ENCODE measurements around the gene IL17C.

Gene IL17C

DNA sequence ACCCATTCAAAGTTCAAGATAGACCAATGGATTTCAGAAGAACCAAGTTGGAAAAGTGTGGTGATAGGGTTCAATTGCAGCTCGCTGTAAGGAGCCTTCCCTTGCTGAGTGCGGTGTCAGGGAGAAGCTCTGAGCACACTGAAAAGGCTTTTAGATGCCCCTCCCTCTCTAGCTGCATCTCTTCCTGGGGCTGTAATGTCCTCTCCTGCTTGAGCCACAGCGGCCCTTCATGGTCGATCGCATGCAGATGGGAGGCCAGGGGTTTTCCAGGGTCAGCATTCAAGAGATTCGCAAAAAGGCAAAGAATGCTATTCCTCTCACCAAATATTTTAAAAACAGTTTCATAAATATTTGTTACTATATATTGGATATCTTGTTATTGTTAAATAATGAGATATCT lies 44.5 kb upstream of the IL17C start:
- no peak overlapping the region for H2AFZ ChIP-seq (ENCODE audit: low read depth, low read length, severe bottlenecking)
- no peaks in the 10 kb centered on the region for H3F3A ChIP-seq (ENCODE audit: insufficient read depth)
- H3K27ac ChIP-seq (ENCODE audit: low read depth, low read length), result no peak overlapping the region
- no peak overlapping the region for H3K4me2 ChIP-seq (ENCODE audit: low read depth, low read length, poor library complexity, severe bottlenecking)
- no peaks in the 10 kb centered on the region for H4K20me1 ChIP-seq (ENCODE audit: low read depth, low read length)
- no peaks in the 10 kb centered on the region for H3K9me2 ChIP-seq (replicated peaks; ENCODE audit: insufficient read depth, low read length)
- TF ChIP-seq EZH2phosphoT487 (conservative IDR thresholded peaks at IDR 0.05; ENCODE audit: low read length) (no peak), CTCF (IDR thresholded peaks at IDR 0.05; ENCODE audit: insufficient read depth, low read length, poor library complexity, severe bottlenecking) (no peak)
- no peak overlapping the region for H3K9ac ChIP-seq (ENCODE audit: low read length)
- no peaks in the 10 kb centered on the region for H3K9me3 ChIP-seq (ENCODE audit: insufficient read depth, low read length)
- H3K36me3 ChIP-seq (ENCODE audit: low read length), result no peaks in the 10 kb centered on the region
- peaks cover 14% of the 10 kb centered on the region for H3K79me2 ChIP-seq (ENCODE audit: insufficient read depth, low read length)
- H3K27me3 ChIP-seq (ENCODE audit: low read length), result no peaks in the 10 kb centered on the region
- no peak overlapping the region for H3K4me3 ChIP-seq (ENCODE audit: insufficient read depth, low read length, poor library complexity, severe bottlenecking)

DNA sequence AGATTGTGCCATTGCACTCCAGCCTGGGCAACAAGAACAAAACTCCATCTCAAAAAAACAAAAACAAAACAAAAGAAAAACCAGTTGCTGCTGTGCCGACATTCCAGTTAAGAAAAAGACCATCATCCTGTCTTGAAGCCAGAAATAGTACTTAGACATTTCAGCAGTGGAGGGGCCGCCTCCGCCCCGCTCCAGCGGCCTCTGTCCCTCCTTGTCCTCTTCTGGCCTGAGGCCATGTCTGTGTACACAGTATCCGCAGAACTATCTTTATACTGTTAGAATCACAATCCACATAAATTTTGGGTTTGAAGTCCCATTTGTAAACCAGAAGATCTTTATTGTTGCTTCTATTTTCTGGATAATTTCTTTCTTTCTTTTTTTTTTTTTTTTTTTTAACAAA lies 43.3 kb upstream of the IL17C start:
- no peak overlapping the region for H3K9ac ChIP-seq (ENCODE audit: low read length)
- no peaks in the 10 kb centered on the region for H4K20me1 ChIP-seq (ENCODE audit: low read depth, low read length)
- no peaks in the 10 kb centered on the region for H3K27me3 ChIP-seq (ENCODE audit: low read length)
- H2AFZ ChIP-seq (ENCODE audit: low read depth, low read length, severe bottlenecking), result no peak overlapping the region
- no peak overlapping the region for H3K27ac ChIP-seq (ENCODE audit: low read depth, low read length)
- H3K9me2 ChIP-seq (replicated peaks; ENCODE audit: insufficient read depth, low read length), result no peaks in the 10 kb centered on the region
- no peak overlapping the region for H3K4me3 ChIP-seq (ENCODE audit: insufficient read depth, low read length, poor library complexity, severe bottlenecking)
- TF ChIP-seq EZH2phosphoT487 (conservative IDR thresholded peaks at IDR 0.05; ENCODE audit: low read length) (no peak), CTCF (IDR thresholded peaks at IDR 0.05; ENCODE audit: insufficient read depth, low read length, poor library complexity, severe bottlenecking) (no peak)
- H3K4me2 ChIP-seq (ENCODE audit: low read depth, low read length, poor library complexity, severe bottlenecking), result no peak overlapping the region
- H3K9me3 ChIP-seq (ENCODE audit: insufficient read depth, low read length), result no peaks in the 10 kb centered on the region
- no peaks in the 10 kb centered on the region for H3K36me3 ChIP-seq (ENCODE audit: low read length)
- H3K79me2 ChIP-seq (ENCODE audit: insufficient read depth, low read length), result peaks cover 14% of the 10 kb centered on the region
- H3F3A ChIP-seq (ENCODE audit: insufficient read depth), result no peaks in the 10 kb centered on the region

- H3F3A ChIP-seq (ENCODE audit: insufficient read depth), result no peaks in the 10 kb centered on the region
- no peak overlapping the region for H3K4me2 ChIP-seq (ENCODE audit: low read depth, low read length, poor library complexity, severe bottlenecking)
- H2AFZ ChIP-seq (ENCODE audit: low read depth, low read length, severe bottlenecking), result no peak overlapping the region
- no peak overlapping the region for H3K27ac ChIP-seq (ENCODE audit: low read depth, low read length)
- no peaks in the 10 kb centered on the region for H3K9me2 ChIP-seq (replicated peaks; ENCODE audit: insufficient read depth, low read length)
- H3K4me3 ChIP-seq (ENCODE audit: insufficient read depth, low read length, poor library complexity, severe bottlenecking), result no peak overlapping the region
- H3K9ac ChIP-seq (ENCODE audit: low read length), result no peak overlapping the region
- no peaks in the 10 kb centered on the region for H3K36me3 ChIP-seq (ENCODE audit: low read length)
- H3K79me2 ChIP-seq (ENCODE audit: insufficient read depth, low read length), result peaks cover 14% of the 10 kb centered on the region
- no peaks in the 10 kb centered on the region for H4K20me1 ChIP-seq (ENCODE audit: low read depth, low read length)
- H3K9me3 ChIP-seq (ENCODE audit: insufficient read depth, low read length), result no peaks in the 10 kb centered on the region
- no peaks in the 10 kb centered on the region for H3K27me3 ChIP-seq (ENCODE audit: low read length)
- no peak for TF ChIP-seq CTCF (IDR thresholded peaks at IDR 0.05; ENCODE audit: insufficient read depth, low read length, poor library complexity, severe bottlenecking)
- no peak for TF ChIP-seq EZH2phosphoT487 (conservative IDR thresholded peaks at IDR 0.05; ENCODE audit: low read length)
Observed at GRCh38 chr16:88595921-88596320, 42.5 kb upstream of the IL17C start.

GRCh38 chr16:88596483-88596882 lies 41.9 kb upstream of the IL17C start:
- Histone ChIP-seq H3K9ac (ENCODE audit: low read length) (no peak overlapping the region), H3K27ac (ENCODE audit: low read depth, low read length) (no peak overlapping the region), H3K4me2 (ENCODE audit: low read depth, low read length, poor library complexity, severe bottlenecking) (no peak overlapping the region), H3K27me3 (ENCODE audit: low read length) (no peaks in the 10 kb centered on the region), H3F3A (ENCODE audit: insufficient read depth) (no peaks in the 10 kb centered on the region), H3K9me2 (replicated peaks; ENCODE audit: insufficient read depth, low read length) (no peaks in the 10 kb centered on the region), H3K79me2 (ENCODE audit: insufficient read depth, low read length) (peaks cover 14% of the 10 kb centered on the region), H2AFZ (ENCODE audit: low read depth, low read length, severe bottlenecking) (no peak overlapping the region), H3K36me3 (ENCODE audit: low read length) (no peaks in the 10 kb centered on the region), H3K9me3 (ENCODE audit: insufficient read depth, low read length) (no peaks in the 10 kb centered on the region), H3K4me3 (ENCODE audit: insufficient read depth, low read length, poor library complexity, severe bottlenecking) (no peak overlapping the region), H4K20me1 (ENCODE audit: low read depth, low read length) (no peaks in the 10 kb centered on the region)
- TF ChIP-seq CTCF (IDR thresholded peaks at IDR 0.05; ENCODE audit: insufficient read depth, low read length, poor library complexity, severe bottlenecking), result no peak
- TF ChIP-seq EZH2phosphoT487 (conservative IDR thresholded peaks at IDR 0.05; ENCODE audit: low read length), result no peak

Measured in SU-DHL-6 (cell line).